ENCODE measurements around the gene POLD2. TPM values are rescaled to one million over a fixed set of nuclear protein-coding genes. Genes with fewer than 3 reads are reported as not detected.
"Not testable (repeated sequence)": the region's sequence is repeated elsewhere in the genome, so short reads cannot be mapped to it uniquely, and the experiment has no call there.

Gene POLD2
- 10 to 100 TPM; 12.9 to 73.3 (median 33.7) TPM for total RNA-seq

GRCh38 chr7:44123190-44124003 is at the start of gene POLD2:
Gene POLD2, minus strand, starts transcription at chr7:44123548. Its CDS starts 1,495 bp downstream, at chr7:44122053.
- H3K4me1 ChIP-seq, result peaks cover 0 to 3% of the 10 kb centered on the region in 2 donors
- TF ChIP-seq POLR2A (IDR thresholded peaks at IDR 0.05) (peak in 1 of 2 donors; percentile 75), CTCF (IDR thresholded peaks at IDR 0.05) (no peak)
- peak; percentile 97 to 99 for DNase-seq
- no peaks in the 10 kb centered on the region for H3K27me3 ChIP-seq
- intact Hi-C loops (cut with DNase I; ENCODE audit: low total_unique reads), result no loop called here
- H3K27ac ChIP-seq, result peak within 1 kb of the TSS; percentile 77 to 95
- H3K4me3 ChIP-seq, result peak within 1 kb of the TSS; percentile 56 to 97
- H3K9me3 ChIP-seq, result no peaks in the 10 kb centered on the region
- H3K36me3 ChIP-seq, result no peaks in the 10 kb centered on the region

GRCh38 chr7:44172803-44173424 is 49.6 kb upstream of the POLD2 start:
- Histone ChIP-seq H3K9me3 (no peaks in the 10 kb centered on the region), H3K27ac (no peak overlapping the region), H3K27me3 (no peaks in the 10 kb centered on the region), H3K4me1 (no peaks in the 10 kb centered on the region), H3K36me3 (no peaks in the 10 kb centered on the region), H3K4me3 (no peak overlapping the region)
- no peak for DNase-seq
- intact Hi-C loops (cut with DNase I; ENCODE audit: low total_unique reads), result no loop called here
- no peak for TF ChIP-seq CTCF (IDR thresholded peaks at IDR 0.05)
- TF ChIP-seq POLR2A (IDR thresholded peaks at IDR 0.05), result no peak

- no peaks in the 10 kb centered on the region for H3K27me3 ChIP-seq
- intact Hi-C loops (cut with DNase I; ENCODE audit: low total_unique reads), result no loop called here
- no peaks in the 10 kb centered on the region for H3K4me1 ChIP-seq
- H3K4me3 ChIP-seq, result no peak overlapping the region
- H3K9me3 ChIP-seq, result no peaks in the 10 kb centered on the region
- H3K27ac ChIP-seq, result no peak overlapping the region
- DNase-seq, result no peak
- H3K36me3 ChIP-seq, result no peaks in the 10 kb centered on the region
- no peak for TF ChIP-seq POLR2A (IDR thresholded peaks at IDR 0.05)
- TF ChIP-seq CTCF (IDR thresholded peaks at IDR 0.05), result no peak
Observed at GRCh38 chr7:44172352-44172751, 49.0 kb upstream of the POLD2 start.

- H3K4me3 ChIP-seq; H3K27me3 ChIP-seq; H3K4me1 ChIP-seq; intact Hi-C loops (cut with DNase I; ENCODE audit: low total_unique reads); H3K9me3 ChIP-seq; H3K27ac ChIP-seq; DNase-seq; H3K36me3 ChIP-seq: not testable (repeated sequence)
Observed at GRCh38 chr7:44171901-44172300, 48.6 kb upstream of the POLD2 start.

- no peaks in the 10 kb centered on the region for H3K4me1 ChIP-seq
- no peak for TF ChIP-seq POLR2A (IDR thresholded peaks at IDR 0.05)
- TF ChIP-seq CTCF (IDR thresholded peaks at IDR 0.05), result no peak
- no peaks in the 10 kb centered on the region for H3K27me3 ChIP-seq
- no peak overlapping the region for H3K4me3 ChIP-seq
- intact Hi-C loops (cut with DNase I; ENCODE audit: low total_unique reads), result no loop called here
- no peaks in the 10 kb centered on the region for H3K36me3 ChIP-seq
- H3K27ac ChIP-seq, result no peak overlapping the region
- DNase-seq, result no peak
- H3K9me3 ChIP-seq, result no peaks in the 10 kb centered on the region
Observed at GRCh38 chr7:44167920-44168319, 44.6 kb upstream of the POLD2 start.
